GM12878 (cell line): Measurements from ENCODE around the gene IL16.

Experiments used
- CTCF ChIP-seq, 3 experiments: IDR thresholded peaks in 2 of 3; conservative IDR thresholded peaks in 1 of 3; 2 replicates each; pipeline ENCODE4 v1.5.1; 2011; ENCODE audit warnings: low read depth in 3 of 3, low read length in 3 of 3, mild to moderate bottlenecking in 3 of 3, control low read depth in 2 of 3, moderate library complexity in 2 of 3, inconsistent platforms in 1 of 3, mixed read lengths in 1 of 3; ENCODE audit not compliant: control insufficient read depth in 2 of 3, insufficient read depth in 1 of 3; ENCODE audit errors: extremely low read depth in 1 of 3
- EZH2 ChIP-seq: IDR thresholded peaks from 2 replicates; pipeline ENCODE4 v1.6.1; 2012; ENCODE audit warnings: low read depth, mild to moderate bottlenecking, control low read depth, inconsistent platforms, low read length, borderline replicate concordance; ENCODE audit not compliant: control insufficient read depth
- FOXK2 ChIP-seq: fragments of 450-650 bp; IDR thresholded peaks from 2 replicates; pipeline ENCODE4 v1.6.1; 2017; ENCODE audit warnings: mild to moderate bottlenecking, moderate library complexity
- JUNB ChIP-seq: IDR thresholded peaks from 2 replicates; pipeline ENCODE4 v1.6.1; 2016; ENCODE audit warnings: antibody characterized with exemption, mild to moderate bottlenecking
- JUND ChIP-seq: IDR thresholded peaks from 2 replicates; pipeline ENCODE4 v1.6.1; 2012; ENCODE audit warnings: low read depth, mild to moderate bottlenecking, low read length, improper control_type of control experiment, moderate library complexity
- RFX5 ChIP-seq: IDR thresholded peaks from 2 replicates; pipeline ENCODE4 v1.6.1; 2011; ENCODE audit warnings: low read depth, low read length, improper control_type of control experiment
- SPI1 ChIP-seq: IDR thresholded peaks from 2 replicates; pipeline ENCODE4 v1.6.1; 2011; ENCODE audit warnings: low read depth, mild to moderate bottlenecking, low read length, moderate library complexity, borderline replicate concordance; ENCODE audit not compliant: insufficient read depth
- ZZZ3 ChIP-seq: IDR thresholded peaks from 2 replicates; pipeline ENCODE4 v1.6.1; 2011; ENCODE audit warnings: low read depth; ENCODE audit not compliant: control insufficient read depth, insufficient read length

DNA sequence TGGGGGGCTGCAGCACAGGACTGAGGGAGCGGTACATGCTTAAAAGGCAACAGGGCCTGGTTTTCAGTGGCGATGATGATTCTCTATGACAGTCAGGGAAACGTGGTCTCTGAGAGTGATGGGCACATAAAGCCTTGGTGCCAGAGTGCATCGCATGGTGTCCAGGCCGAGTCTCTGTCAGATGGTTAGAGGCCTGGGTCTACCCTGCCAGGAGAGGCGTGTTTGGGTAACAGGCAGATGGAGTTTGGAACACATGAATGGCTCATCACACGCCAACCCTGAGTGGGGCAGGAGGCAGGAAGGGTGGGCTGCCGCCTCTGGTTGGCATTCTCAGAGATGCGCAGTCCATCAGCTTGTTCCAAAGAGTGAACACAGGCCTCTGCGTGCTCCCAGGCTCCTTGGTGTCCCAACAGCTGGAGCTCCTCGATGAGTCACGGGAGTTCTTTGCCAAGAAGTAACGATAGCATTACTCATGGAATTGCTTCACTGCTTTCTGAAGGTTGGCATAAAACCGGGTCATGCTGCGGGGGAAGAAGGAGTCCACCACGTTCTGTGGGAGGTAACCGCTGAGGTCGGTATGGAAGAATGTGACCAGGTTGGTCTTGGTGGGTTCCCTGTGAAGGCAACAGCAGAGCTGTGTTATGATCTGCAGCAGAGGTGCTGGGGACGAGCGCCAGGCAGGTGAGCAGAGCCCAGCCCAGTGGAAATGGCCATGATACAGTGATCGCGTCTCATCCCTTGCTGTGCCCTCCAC is 116.3 kb downstream of the IL16 start:
- TF ChIP-seq FOXK2 (no peak), JUND (no peak), ZZZ3 (no peak), CTCF (IDR thresholded peaks at IDR 0.05 in 2 of 3, conservative IDR thresholded peaks at IDR 0.05 in 1 of 3; ENCODE audit: control insufficient read depth in 2 of 3, extremely low read depth in 1 of 3, insufficient read depth in 1 of 3, low read depth in 3 of 3, low read length in 3 of 3) (no peak), SPI1 (no peak), JUNB (no peak), EZH2 (no peak), RFX5 (no peak)
